ENCODE results near the gene ADAMTS8. TPM values are rescaled to one million over a fixed set of nuclear protein-coding genes. Genes with fewer than 3 reads are reported as not detected.

ADAMTS8 gene
- total RNA-seq, 2 donors from 2014 or later = 0.82 to 1.7 TPM

GRCh38 chr11:130408401-130408890, 20.0 kb downstream of the ADAMTS8 start:
- no peak overlapping the region for H3K27ac ChIP-seq

GRCh38 chr11:130407978-130408377, 20.4 kb downstream of the ADAMTS8 start:
- H3K9me3 ChIP-seq = no peaks in the 10 kb centered on the region
- H3K4me1 ChIP-seq (replicated peaks) = no peaks in the 10 kb centered on the region
- H3K27ac ChIP-seq = no peak overlapping the region
- H3K27me3 ChIP-seq (replicated peaks; ENCODE audit: insufficient read depth) = no peaks in the 10 kb centered on the region
- H3K4me3 ChIP-seq = no peak overlapping the region
- H3K36me3 ChIP-seq = no peaks in the 10 kb centered on the region
- 18% methylated on average over 7 of the region's 7 CpGs for WGBS
- no peak for DNase-seq (ENCODE audit: low spot score)
- intact Hi-C loops (cut with DNase I) = no loop called here
- TF ChIP-seq POLR2A (IDR thresholded peaks at IDR 0.05) (no peak), CTCF (IDR thresholded peaks at IDR 0.05) (no peak), POLR2AphosphoS5 (IDR thresholded peaks at IDR 0.05) (no peak)

More at GRCh38 chr11:130408401-130408890, 20.0 kb downstream of the ADAMTS8 start:
- intact Hi-C loops (cut with DNase I) = no loop called here
- H3K9me3 ChIP-seq = no peaks in the 10 kb centered on the region
- H3K27me3 ChIP-seq (replicated peaks; ENCODE audit: insufficient read depth) = no peaks in the 10 kb centered on the region
- TF ChIP-seq POLR2A (IDR thresholded peaks at IDR 0.05) (no peak), CTCF (IDR thresholded peaks at IDR 0.05) (no peak), POLR2AphosphoS5 (IDR thresholded peaks at IDR 0.05) (no peak)
- H3K36me3 ChIP-seq = no peaks in the 10 kb centered on the region
- H3K4me1 ChIP-seq (replicated peaks) = no peaks in the 10 kb centered on the region
- DNase-seq (ENCODE audit: low spot score) = no peak
- H3K4me3 ChIP-seq = no peak overlapping the region
- 82% methylated on average over 18 of the region's 18 CpGs for WGBS

GRCh38 chr11:130405428-130405827, 23.0 kb downstream of the ADAMTS8 start:
- H3K27ac ChIP-seq = no peak overlapping the region
- no peaks in the 10 kb centered on the region for H3K36me3 ChIP-seq
- DNase-seq (ENCODE audit: low spot score) = no peak
- intact Hi-C loops (cut with DNase I) = no loop called here
- H3K4me3 ChIP-seq = no peak overlapping the region
- H3K9me3 ChIP-seq = no peaks in the 10 kb centered on the region
- H3K27me3 ChIP-seq (replicated peaks; ENCODE audit: insufficient read depth) = no peaks in the 10 kb centered on the region
- TF ChIP-seq CTCF (IDR thresholded peaks at IDR 0.05) = no peak
- no peak for TF ChIP-seq POLR2A (IDR thresholded peaks at IDR 0.05)
- no peak for TF ChIP-seq POLR2AphosphoS5 (IDR thresholded peaks at IDR 0.05)
- no peaks in the 10 kb centered on the region for H3K4me1 ChIP-seq (replicated peaks)
- WGBS = 95% methylated on average over 11 of the region's 11 CpGs

- H3K27me3 ChIP-seq (replicated peaks; ENCODE audit: insufficient read depth) = no peaks in the 10 kb centered on the region
- no peaks in the 10 kb centered on the region for H3K36me3 ChIP-seq
- TF ChIP-seq CTCF (IDR thresholded peaks at IDR 0.05) (no peak), POLR2AphosphoS5 (IDR thresholded peaks at IDR 0.05) (no peak), POLR2A (IDR thresholded peaks at IDR 0.05) (no peak)
- H3K9me3 ChIP-seq = no peaks in the 10 kb centered on the region
- no peak for DNase-seq (ENCODE audit: low spot score)
- intact Hi-C loops (cut with DNase I) = no loop called here
- H3K4me1 ChIP-seq (replicated peaks) = no peaks in the 10 kb centered on the region
- H3K27ac ChIP-seq = no peak overlapping the region
- WGBS = 79% methylated on average over 5 of the region's 5 CpGs
- H3K4me3 ChIP-seq = no peak overlapping the region
Measured at GRCh38 chr11:130404727-130405126, 23.7 kb downstream of the ADAMTS8 start.

GRCh38 chr11:130403967-130404366, 24.4 kb downstream of the ADAMTS8 start:
- TF ChIP-seq CTCF (IDR thresholded peaks at IDR 0.05) (no peak), POLR2AphosphoS5 (IDR thresholded peaks at IDR 0.05) (no peak), POLR2A (IDR thresholded peaks at IDR 0.05) (no peak)
- 88% methylated on average over 3 of the region's 3 CpGs for WGBS

More at GRCh38 chr11:130403967-130404366, 24.4 kb downstream of the ADAMTS8 start:
- Histone ChIP-seq H3K9me3 (no peaks in the 10 kb centered on the region), H3K27me3 (replicated peaks; ENCODE audit: insufficient read depth) (no peaks in the 10 kb centered on the region), H3K36me3 (no peaks in the 10 kb centered on the region), H3K4me1 (replicated peaks) (no peaks in the 10 kb centered on the region), H3K4me3 (no peak overlapping the region), H3K27ac (peak overlapping the region; percentile 35 to 54)
- DNase-seq (ENCODE audit: low spot score) = no peak
- intact Hi-C loops (cut with DNase I) = no loop called here
